ENCODE data around the gene WNK2.

The WNK2 gene

GRCh38 chr9:93206576-93207155 is 22.7 kb downstream of the WNK2 start:
- TF ChIP-seq EZH2phosphoT487 (conservative IDR thresholded peaks at IDR 0.05; ENCODE audit: low read length) (no peak), CTCF (IDR thresholded peaks at IDR 0.05; ENCODE audit: insufficient read depth, low read length, poor library complexity, severe bottlenecking) (no peak)
- H3K9ac ChIP-seq (ENCODE audit: low read length): no peak overlapping the region
- no peaks in the 10 kb centered on the region for H3K27me3 ChIP-seq (ENCODE audit: low read length)
- no peak overlapping the region for H3K4me2 ChIP-seq (ENCODE audit: low read depth, low read length, poor library complexity, severe bottlenecking)
- no peak overlapping the region for H3K27ac ChIP-seq (ENCODE audit: low read depth, low read length)
- no peaks in the 10 kb centered on the region for H3K9me2 ChIP-seq (replicated peaks; ENCODE audit: insufficient read depth, low read length)
- no peaks in the 10 kb centered on the region for H3K36me3 ChIP-seq (ENCODE audit: low read length)
- no peak overlapping the region for H2AFZ ChIP-seq (ENCODE audit: low read depth, low read length, severe bottlenecking)
- no peak overlapping the region for H3K4me3 ChIP-seq (ENCODE audit: insufficient read depth, low read length, poor library complexity, severe bottlenecking)
- no peaks in the 10 kb centered on the region for H3K9me3 ChIP-seq (ENCODE audit: insufficient read depth, low read length)
- no peaks in the 10 kb centered on the region for H3F3A ChIP-seq (ENCODE audit: insufficient read depth)
- no peaks in the 10 kb centered on the region for H4K20me1 ChIP-seq (ENCODE audit: low read depth, low read length)
- no peaks in the 10 kb centered on the region for H3K79me2 ChIP-seq (ENCODE audit: insufficient read depth, low read length)

DNA sequence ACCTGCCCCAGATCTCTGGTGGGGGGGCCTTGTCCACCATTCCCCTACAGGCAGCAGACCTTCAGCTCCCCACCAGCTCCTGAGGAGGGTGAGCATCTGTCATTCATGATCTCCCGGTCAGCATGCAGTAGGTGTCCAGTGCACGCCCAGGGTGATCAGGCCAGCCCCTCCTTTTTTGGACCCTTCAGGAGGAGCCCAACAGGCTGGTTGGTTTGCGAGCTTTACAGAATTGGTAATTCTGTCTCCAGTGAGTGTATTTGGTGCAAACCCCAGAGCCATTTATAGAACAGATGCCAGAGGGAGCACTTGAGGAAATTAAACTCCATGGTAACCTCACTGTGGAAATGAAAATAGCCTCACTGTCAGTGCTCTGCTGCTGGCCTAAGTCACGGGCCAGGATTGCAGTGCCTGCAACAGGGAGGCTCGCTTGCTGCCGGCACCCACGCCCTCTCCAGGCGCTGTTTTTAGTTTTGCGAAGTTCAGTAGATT is 23.4 kb downstream of the WNK2 start:
- Histone ChIP-seq H3K27ac (ENCODE audit: low read depth, low read length) (no peak overlapping the region), H3K4me2 (ENCODE audit: low read depth, low read length, poor library complexity, severe bottlenecking) (no peak overlapping the region), H3K9ac (ENCODE audit: low read length) (no peak overlapping the region), H2AFZ (ENCODE audit: low read depth, low read length, severe bottlenecking) (no peak overlapping the region), H3K79me2 (ENCODE audit: insufficient read depth, low read length) (no peaks in the 10 kb centered on the region), H3F3A (ENCODE audit: insufficient read depth) (no peaks in the 10 kb centered on the region), H3K9me3 (ENCODE audit: insufficient read depth, low read length) (no peaks in the 10 kb centered on the region), H3K4me3 (ENCODE audit: insufficient read depth, low read length, poor library complexity, severe bottlenecking) (no peak overlapping the region), H3K36me3 (ENCODE audit: low read length) (no peaks in the 10 kb centered on the region), H3K9me2 (replicated peaks; ENCODE audit: insufficient read depth, low read length) (no peaks in the 10 kb centered on the region), H3K27me3 (ENCODE audit: low read length) (no peaks in the 10 kb centered on the region), H4K20me1 (ENCODE audit: low read depth, low read length) (no peaks in the 10 kb centered on the region)
- TF ChIP-seq CTCF (IDR thresholded peaks at IDR 0.05; ENCODE audit: insufficient read depth, low read length, poor library complexity, severe bottlenecking): no peak
- no peak for TF ChIP-seq EZH2phosphoT487 (conservative IDR thresholded peaks at IDR 0.05; ENCODE audit: low read length)

DNA sequence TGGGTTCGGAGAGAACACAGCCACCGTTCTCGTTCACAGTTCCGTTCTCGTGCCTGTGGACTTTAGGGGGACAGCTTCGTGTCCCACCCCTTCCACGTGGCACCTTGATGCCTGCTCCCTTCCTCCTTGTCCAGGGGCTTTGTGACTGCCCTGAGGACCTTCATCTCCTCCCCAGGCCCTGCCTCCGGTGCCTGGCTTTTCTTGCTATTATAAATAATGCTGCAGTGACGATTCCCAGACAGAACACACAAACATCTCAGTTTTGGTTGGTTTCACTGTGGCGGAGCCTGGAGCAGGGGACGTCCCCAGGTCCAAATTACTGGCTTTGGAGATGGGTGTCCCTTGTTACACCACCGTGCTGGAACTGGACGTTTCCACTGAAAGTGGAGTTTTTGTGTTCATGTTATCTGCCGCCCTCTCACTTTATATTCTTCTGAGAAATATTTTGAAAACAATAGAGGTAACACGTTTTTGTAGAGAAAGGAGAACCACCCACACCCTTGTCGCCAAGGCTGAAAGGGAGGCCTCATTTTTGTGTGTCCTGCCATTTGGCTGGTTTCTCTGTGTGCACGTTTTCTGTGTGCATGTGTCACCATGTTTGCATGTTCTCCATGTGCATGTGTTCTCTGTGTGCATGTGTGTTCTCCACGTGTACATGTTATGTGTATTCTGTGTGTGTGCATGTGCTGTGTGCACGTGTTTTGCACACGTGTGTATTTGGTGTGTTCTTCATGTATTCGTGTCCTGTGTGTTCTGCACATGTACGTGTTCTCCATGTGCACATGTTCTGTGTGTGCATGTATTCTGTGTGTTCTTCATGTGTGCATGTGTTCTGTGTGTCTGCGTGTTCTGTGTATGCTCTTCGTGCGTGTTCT is 24.2 kb downstream of the WNK2 start:
- Histone ChIP-seq H3K27me3 (ENCODE audit: low read length) (no peaks in the 10 kb centered on the region), H2AFZ (ENCODE audit: low read depth, low read length, severe bottlenecking) (no peak overlapping the region), H3K9me2 (replicated peaks; ENCODE audit: insufficient read depth, low read length) (no peaks in the 10 kb centered on the region), H3K36me3 (ENCODE audit: low read length) (no peaks in the 10 kb centered on the region), H4K20me1 (ENCODE audit: low read depth, low read length) (no peaks in the 10 kb centered on the region), H3K4me2 (ENCODE audit: low read depth, low read length, poor library complexity, severe bottlenecking) (no peak overlapping the region), H3K9me3 (ENCODE audit: insufficient read depth, low read length) (no peaks in the 10 kb centered on the region), H3F3A (ENCODE audit: insufficient read depth) (no peaks in the 10 kb centered on the region), H3K79me2 (ENCODE audit: insufficient read depth, low read length) (no peaks in the 10 kb centered on the region), H3K4me3 (ENCODE audit: insufficient read depth, low read length, poor library complexity, severe bottlenecking) (no peak overlapping the region), H3K27ac (ENCODE audit: low read depth, low read length) (no peak overlapping the region), H3K9ac (ENCODE audit: low read length) (no peak overlapping the region)
- TF ChIP-seq CTCF (IDR thresholded peaks at IDR 0.05; ENCODE audit: insufficient read depth, low read length, poor library complexity, severe bottlenecking) (no peak), EZH2phosphoT487 (conservative IDR thresholded peaks at IDR 0.05; ENCODE audit: low read length) (no peak)
